ENCODE results near the gene CHRNA9.

GRCh38 chr4:40380647-40381046 lies 45.5 kb downstream of the CHRNA9 start:
- TF ChIP-seq, protein P1, sequence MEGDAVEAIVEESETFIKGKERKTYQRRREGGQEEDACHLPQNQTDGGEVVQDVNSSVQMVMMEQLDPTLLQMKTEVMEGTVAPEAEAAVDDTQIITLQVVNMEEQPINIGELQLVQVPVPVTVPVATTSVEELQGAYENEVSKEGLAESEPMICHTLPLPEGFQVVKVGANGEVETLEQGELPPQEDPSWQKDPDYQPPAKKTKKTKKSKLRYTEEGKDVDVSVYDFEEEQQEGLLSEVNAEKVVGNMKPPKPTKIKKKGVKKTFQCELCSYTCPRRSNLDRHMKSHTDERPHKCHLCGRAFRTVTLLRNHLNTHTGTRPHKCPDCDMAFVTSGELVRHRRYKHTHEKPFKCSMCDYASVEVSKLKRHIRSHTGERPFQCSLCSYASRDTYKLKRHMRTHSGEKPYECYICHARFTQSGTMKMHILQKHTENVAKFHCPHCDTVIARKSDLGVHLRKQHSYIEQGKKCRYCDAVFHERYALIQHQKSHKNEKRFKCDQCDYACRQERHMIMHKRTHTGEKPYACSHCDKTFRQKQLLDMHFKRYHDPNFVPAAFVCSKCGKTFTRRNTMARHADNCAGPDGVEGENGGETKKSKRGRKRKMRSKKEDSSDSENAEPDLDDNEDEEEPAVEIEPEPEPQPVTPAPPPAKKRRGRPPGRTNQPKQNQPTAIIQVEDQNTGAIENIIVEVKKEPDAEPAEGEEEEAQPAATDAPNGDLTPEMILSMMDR (IDR thresholded peaks at IDR 0.05) = no peak
- TF ChIP-seq POLR2A (IDR thresholded peaks at IDR 0.05) = no peak
